GM18907 (cell line): ENCODE data around the gene MARCHF10.
A peak's percentile ranks its signal among the peaks of the same experiment; 100 is the strongest.

Experiments
- ATAC-seq: cut with Tn5 transposase; IDR thresholded peaks from one replicate; pipeline ENCODE4 v1.9.1; 2021; ENCODE audit warnings: mild to moderate bottlenecking, moderate library complexity; ENCODE audit not compliant: unreplicated experiment

The MARCHF10 gene

DNA sequence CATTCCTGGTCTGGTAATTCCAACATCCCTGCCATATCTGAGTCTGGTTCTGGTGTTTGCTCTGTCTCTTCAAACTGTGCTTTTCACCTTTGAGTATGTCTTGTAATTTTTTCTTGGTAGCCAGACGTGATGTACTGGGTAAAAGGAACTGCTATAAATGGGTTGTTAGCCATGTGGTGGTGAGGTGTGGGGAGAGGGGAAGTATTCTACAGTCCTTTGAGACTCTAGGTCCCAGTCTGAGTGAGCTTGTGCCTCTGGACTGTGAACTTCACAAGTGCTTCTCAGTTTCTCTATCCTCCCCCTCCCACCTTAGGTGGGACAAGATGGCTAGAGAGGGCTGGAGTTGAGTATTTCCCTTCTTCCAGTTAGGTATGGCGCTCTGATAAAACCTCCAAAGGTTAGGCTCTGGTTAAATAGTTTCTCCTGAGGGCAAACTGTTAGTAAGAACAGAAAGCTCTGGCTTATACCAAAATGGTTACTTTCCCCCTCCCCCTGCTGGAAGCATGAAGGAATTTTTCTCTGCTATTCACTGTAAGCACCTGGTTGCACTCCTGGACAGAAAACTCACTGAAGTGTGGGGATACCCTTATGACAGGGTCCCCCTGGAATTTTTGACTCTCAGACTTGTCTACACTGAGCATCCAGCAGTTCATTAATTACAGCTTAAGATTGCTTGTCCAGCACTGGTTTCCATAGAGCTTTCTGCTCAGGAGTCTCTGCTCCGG, 87.8 kb downstream of the MARCHF10 start:
- no peak for ATAC-seq

DNA sequence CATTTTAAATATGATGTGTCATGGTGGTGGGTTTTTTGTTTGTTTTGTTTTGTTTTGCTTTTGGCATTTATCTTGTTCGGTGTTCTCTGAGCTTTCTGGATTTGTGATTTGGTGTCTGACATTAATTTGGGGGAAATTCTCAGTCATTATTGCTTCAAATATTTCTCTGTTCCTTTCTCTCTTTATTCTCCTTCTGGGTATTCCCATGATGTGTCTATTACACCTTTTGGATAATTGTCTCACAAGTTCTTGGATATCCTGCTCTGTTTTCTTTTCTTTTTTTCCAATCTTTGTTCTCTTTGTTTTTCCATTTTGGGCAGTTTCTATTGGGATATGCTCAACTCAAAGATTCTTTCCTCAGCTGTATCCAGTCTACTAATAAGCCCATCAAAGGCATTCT, 88.5 kb downstream of the MARCHF10 start:
- no peak for ATAC-seq

DNA sequence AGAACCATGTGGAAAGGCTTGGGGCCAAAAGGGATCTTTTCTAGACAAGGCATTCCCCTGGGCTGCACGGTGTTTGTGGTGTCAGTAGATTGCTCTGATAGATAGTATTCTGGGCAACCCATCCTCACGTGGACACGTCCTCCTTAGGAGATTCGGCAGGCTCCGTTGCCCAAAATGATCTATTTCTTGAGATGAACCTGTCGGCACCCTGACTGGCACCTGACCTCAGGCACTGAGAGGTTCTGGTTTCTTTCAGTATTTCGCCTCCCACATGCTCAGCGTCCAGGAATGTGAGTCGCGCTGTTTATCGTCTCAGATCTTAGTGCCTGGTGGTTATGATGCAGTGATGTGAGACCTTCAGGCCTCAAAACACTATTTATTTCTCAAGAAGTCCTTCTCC, 89.7 kb downstream of the MARCHF10 start:
- ATAC-seq: no peak

DNA sequence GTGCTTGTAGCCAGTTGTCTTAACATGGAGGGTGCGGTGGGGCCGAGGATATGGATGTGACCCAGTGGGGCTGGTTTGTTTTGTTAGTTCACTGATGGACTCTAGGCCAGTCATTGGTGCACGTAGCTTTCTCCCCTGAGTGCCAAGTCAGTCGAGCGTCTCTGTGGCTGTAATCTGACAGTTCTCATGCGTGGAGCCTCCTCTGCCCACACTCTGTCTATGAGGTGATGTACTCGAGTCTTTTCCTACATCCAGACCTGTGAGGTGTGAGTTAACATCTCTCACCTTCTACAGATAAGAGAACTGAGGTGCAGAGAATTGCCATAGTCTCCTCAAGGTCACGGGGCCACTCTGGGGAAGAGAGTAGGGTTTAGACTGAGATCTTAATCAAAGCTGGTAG, 90.2 kb downstream of the MARCHF10 start:
- ATAC-seq: no peak

DNA sequence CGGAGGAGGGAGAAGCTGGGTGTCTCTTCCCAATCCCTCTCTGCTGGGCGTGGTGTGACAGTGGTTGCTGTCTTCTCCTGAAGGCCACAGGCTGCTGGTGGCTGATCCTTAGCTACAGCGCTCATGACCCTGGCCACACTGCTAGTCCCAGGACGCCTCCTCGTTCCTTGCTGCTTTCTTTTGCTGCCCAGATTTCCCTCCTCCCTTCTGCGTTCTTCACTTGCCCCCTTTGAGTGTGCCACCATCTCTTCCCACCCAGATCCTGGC, 90.6 kb downstream of the MARCHF10 start:
- no peak for ATAC-seq

DNA sequence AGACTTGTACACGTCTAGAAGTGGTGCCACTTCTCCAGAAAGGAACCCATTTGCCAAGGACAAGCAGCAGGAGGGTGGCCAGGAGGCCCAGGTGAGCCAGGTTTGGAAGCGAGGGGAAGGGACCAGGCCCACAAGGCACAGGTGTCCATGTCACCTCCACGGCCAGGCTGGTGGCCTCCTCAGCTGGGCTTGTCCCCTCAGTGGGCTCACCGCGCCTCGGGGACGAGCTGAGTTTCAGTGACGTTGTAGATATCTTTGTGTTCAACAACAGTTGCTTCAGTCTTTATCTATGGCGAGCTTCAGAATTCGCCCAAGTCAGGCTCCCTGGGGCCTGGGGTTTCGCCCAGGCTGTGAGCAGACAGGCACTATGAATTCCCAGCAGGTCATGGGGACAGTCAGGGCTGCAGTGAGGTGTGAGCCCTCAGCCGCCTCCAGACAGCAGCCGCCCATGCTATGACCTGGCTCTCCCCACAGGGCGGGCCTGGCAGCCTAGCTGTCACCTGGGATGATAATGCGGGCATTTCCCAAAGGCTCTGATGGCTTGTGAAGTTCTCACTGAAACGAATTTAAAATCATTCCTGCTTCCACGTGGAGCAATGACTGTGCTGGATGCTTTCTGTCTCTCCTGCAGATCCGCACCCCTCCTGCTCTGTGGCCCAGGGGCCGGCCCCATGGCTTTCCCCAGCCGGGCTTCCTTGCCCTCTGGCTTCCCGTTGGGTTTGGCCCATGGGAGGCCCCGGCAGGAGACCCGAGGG, 91.1 kb downstream of the MARCHF10 start:
- no peak for ATAC-seq

DNA sequence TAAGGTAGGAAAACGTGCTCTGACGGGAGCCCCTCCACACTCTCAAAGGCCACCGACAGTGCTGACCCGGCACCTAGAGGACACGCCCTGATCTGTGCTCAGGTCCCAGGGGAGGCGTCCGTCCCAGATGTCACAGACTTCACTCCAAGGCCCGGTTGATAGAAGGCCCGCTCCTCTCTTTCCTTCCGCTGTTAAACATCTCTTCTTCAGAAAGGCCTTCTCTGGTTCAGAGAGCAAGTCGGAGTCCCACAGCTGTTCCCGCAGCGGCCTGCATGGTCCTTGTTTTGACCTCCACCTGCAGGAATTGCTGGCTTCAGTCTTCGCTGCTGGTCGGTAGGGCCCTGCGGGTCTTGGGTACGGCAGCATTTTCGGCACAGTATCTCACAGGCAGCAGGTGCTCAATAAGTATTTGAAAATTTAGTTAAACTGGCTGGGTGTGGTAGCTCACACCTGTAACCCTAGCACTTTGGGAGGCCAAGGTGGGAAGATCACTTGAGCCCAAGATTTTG, 92.2 kb downstream of the MARCHF10 start:
- no peak for ATAC-seq

DNA sequence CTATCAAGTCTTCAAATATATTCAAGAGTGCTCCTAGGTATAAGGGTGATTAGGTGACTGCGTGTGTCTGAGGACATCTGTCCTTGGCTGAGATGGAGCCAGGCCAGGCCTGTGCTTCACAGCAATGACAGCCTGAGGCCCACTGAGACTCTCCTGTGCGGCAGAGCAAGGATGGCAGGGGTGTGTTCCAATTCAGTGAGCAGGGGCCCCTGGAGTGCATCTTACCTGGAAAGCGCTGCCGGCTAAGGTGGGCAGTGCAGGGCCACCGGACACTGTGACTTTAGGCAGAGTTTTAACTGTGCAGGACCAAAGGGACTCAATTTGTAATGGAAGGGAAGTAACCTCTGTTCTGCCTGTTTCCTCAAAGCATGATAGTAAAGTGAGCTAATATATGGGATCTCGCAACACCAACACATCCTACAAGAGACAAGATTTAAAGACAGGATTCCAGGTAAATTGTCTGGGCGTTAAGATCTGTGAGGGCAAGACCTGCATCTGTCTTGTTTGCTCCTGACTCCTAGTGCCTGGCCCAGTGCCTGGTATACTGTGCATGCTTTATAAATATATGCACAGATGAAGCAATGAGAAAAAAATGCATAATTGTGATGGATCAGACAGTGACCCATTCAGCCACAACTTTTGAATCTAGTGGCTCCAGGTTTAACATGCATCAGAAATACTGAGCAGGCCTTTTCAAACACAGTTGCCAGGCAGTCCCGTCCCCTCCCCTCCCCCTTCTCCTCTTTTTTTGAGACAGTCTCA, 93.9 kb downstream of the MARCHF10 start:
- no peak for ATAC-seq

DNA sequence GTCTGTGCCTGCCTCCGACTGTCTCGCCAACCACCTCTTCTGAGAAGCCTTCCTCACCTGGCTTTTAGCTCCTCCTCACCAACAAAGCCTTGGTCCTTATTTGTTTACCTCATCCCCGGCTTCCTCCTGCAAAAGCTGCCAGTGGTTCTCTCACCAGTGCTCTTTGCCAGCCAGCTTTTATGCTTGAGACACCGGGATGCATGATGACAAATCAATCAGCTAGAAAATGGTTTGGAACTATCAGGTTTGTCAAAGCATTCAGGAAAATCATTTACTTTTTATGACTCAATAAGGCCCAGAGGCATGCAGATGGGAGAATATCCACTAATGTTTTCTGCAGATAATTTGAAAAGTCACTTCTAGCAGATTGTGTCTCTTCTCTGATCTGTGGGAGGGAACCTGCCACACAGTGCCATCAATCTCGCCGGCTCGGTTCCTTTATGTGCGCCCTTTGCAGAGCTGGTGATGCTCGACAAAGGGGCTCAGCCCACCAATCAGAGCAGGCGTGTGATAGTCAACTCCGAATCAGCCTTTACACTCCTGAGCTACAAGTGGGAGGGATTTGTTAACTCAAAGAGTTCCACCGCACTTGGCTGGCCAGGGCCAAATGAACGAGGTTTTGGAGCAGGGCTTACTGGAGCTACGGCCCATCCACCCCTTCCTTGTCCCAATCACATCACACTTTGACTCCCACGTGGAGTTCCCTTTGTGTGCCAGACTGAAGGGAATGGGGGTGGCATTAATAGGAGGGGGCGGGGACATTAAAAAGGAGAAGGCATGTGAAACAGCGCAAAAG, 94.8 kb downstream of the MARCHF10 start:
- no peak for ATAC-seq

DNA sequence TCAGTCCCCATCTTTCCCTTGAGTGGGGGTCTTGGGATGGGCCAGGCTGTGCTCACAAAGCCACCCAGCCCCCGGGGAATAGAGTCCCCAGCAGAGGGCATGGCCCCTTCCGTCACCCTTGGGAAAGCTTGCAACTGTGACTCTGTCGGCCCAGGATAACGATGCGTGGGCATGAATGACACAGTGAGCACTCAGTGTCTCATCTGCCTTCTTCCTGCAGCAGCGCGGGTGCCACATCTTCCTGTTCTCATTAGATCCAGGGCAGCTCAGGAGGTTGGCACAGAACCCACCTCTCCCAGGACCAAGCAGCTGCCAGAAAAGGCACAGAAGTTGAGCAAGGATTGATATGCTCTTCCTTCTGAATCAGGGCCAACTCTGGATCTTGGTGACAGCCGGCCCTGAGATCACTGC, 95.9 kb downstream of the MARCHF10 start:
- ATAC-seq: no peak

DNA sequence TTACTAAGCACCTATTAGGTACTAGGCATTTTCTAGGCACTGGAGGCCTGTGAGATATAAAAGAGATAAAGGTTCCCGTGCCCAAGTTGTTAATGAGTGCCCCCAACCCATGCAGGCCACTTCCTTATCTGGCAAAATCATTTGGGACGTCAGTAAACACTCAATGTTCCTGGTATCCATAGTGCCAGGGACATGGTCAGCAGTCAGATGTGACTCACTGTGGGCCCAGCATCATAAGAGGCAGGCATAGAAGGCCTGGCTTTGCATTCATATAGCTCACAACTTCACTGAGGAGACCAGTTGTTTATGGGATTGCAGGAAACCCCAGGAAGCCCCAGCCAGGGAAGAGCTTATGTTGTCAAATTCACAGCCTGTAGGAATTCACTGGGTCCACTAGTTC, 99.5 kb downstream of the MARCHF10 start:
- no peak for ATAC-seq

DNA sequence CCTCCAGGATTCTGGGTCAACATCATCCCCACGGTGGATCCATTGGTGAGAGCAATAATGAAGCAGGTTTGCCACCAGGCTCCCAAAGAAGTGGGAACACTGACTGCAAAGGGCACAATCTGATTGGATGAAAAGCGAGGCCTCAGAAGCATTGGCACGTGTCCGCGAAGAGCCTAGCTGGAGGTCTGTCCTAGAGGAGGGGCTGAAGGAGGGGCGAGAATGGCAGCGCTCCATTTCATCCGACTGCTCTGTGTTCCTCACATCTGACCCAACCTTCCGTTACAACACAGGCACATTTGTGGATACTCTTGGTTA, 100.7 kb downstream of the MARCHF10 start:
- ATAC-seq: no peak

DNA sequence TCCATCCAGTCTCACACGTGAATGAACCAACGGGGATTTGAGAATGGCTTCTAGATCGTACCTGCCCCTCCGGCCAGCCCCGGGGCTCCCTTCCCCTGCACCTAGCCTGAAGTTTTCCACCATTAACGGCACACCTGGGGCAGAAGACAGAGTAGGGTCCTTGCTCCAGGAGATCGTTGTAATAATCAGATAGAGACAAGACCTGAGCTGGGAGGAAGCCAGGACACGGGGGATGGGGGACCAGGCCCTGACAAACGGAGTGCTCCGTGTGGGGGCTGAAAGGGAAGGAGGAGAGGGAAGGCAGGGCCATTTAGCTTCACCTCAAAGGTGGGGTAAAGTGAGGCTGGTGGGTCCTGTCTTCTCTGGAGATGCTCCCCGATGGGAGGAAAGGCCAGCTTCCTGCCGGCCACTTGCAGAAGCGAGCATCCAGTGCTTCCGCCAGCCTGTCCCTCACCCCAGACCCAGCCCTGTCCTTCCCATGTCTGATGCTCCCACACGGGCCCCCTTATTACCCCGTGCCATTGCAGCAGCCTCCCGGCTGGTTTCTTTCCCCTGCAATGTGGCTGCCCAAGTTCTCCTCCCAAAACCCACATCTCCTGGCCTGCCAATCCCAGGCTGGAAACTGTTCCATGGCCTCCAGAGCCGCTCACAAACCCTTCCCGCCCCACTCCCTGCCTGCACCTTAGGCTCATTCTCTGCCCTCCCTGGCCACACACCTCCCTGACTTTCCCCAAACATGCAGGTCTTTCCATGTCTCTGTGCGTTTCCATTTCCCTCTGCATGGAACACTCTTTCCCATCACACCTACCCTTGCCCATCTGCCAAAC, 101.3 kb downstream of the MARCHF10 start:
- no peak for ATAC-seq

DNA sequence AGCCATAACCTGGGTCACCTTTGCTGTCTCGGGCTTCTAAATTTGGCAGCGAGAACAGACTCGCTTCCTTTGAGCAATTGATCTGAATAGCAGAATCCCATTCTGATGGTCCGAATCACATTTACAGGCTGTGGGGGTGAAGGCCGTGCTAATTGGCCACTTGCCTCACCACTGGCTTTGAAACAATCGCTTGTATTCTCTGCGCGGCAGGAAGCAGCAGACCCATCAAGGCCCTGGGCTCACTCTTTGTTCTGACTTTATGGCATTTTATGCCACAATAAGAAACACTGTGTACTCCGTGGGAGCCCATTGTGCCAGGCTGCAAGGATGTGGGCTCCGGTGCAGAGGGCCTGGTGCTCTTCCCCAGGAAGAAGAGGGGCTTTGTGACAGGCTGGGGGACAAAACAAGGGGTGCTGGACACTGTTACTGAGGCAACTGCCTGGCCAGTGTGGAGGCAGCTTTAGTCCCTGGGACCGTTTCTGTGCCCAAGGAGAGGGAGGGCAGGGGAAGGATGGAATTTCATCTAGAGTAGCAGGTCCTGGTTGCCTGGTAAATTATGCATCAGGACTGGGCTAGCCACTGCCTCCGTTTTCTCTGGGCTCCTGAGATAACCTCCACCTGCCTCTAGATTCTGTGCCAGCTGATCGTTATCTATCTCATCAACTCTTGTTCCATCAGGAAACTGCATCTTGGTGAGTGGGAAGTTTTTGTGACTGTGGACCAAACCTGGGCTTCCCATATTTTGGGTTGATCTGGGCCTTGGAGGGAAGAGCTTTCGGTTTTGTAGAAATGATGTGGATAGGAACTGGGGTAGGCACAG, 102.1 kb downstream of the MARCHF10 start:
- ATAC-seq: no peak

DNA sequence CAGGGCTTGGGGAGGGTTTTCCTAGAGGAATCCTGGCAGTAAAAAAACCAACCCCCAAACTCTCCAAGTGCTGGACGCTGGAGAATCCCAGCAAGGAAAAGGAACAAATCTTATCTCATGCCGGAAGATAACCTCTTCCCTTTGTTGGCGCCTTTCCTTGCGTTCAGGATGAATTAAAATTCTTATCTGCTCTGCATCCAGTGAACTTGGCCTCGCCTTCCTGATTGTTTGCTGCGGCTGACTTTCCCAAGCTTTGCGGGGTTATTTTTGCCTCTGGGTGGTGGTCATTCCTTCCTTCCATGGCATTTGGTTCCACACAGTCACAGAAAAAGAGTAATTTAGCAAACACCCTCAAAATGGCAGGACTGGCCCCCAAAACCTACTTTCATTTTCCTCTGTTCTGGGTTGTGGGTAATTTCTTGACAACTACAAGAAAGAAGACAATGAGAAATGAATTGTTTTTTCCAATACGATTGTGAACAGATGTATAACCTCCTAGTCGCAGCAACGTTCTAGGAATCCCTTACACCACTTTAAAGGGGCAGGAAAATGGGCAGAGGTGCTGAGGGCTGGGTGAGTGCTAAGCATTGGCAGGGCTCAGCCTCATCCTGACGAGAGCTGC, 102.8 kb downstream of the MARCHF10 start:
- no peak for ATAC-seq

DNA sequence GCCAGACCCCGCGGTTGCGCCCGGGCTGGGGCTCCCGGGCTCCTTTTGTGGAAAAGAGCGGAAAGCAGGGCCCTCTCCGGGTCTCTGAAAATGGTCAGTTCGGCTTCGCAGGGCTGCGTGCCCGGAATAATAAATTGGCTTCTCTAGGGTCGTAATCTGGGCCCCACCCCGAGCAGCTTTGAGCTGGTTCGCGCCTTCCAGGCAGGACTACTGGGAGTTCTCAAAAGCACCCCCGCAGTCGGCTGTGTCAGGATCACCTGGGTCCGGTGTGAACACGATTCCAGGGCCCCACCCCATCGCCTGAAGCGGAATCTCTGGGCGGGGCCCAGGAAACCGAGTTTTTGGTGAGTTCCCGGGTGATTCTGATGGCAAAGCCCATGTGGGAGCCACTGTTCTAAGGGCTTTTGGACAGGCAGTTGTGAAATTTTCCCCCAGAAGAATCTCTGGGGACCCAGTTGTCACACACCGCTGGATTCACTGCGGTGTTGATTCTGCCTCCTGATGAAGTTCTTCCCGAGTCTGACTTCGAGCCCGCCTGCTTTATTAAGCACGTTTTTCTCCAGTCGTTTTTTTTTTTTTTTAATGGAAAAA, 103.6 kb downstream of the MARCHF10 start:
- ATAC-seq: no peak

DNA sequence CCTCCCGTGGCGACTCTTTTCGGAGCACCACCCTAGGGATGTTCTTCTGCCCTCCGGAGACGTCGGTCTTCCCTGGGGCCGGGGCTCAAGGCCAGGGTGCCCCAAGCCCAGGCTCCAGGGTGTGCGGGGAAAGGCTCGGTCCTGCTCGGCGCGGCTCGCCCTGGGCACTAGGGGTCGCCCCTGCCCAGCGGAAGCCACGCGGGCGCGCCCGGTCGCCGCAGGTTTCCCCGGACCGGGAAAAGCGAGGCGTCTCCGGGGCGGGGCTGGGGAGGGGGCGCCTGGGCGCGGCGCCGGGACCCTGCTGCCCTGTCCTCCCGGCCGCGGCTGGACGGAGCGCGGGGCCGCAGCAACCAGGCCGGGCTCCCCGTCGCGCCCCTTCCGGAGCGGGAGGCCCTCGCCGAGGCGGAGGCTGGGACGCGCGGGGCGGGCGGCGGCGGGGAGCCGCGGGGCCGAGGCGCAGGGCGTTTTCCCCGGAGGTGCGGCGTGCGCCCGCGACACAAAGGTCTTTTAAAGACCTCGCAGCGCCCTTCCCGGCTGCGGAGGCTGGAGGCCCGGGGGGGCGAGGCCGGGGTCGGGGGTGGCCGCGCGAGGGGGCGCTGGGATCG, 104.2 kb downstream of the MARCHF10 start:
- ATAC-seq: peak; percentile 85

DNA sequence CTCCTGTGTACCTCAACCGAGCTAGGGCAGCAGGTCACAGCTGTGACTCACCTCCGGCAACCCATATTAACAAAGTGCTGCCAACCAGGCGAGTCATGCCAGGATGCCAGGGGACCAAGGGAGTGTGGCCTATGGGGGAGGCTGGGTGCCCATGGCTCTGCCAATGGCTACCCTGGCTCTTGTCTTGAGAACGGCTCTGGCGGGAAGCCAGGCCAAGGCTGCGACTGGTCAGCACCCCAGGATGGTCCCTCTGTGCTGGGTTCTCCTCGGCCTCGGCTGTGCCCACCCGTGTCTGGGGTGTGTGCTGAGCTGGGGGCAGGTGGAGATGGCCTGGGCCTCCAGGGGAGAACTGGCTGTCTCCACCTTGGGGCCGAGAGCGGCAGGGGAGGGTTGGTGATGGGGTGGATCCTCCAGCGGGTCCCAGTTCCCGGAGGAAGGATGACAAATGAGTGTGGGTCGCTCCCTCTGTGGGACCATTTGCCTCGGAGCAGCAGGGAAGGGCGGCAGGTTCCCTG, 104.8 kb downstream of the MARCHF10 start:
- no peak for ATAC-seq
